ENCODE measurements around the gene ABCC5. TPM values are rescaled to one million over a fixed set of nuclear protein-coding genes. Genes with fewer than 3 reads are reported as not detected.
"Not testable (repeated sequence)": the region's sequence is repeated elsewhere in the genome, so short reads cannot be mapped to it uniquely, and the experiment has no call there.

Gene ABCC5
- total RNA-seq, 1 donor from 2014 or later: 48.2 TPM

- intact Hi-C loops (cut with DNase I): loop anchor here (5.0 to 10.0 kb wide), 4 partner anchors 114 to 316 kb away; partner anchors contain the start of genes ABCF3 and FAM131A
- ATAC-seq (no peak), DNase-seq (ENCODE audit: missing footprints) (no peak)
Observed at GRCh38 chr3:184018424-184018973, 815 bp upstream of the ABCC5 start.

- ATAC-seq (peak; percentile 93), DNase-seq (ENCODE audit: missing footprints) (peak; percentile 90)
- intact Hi-C loops (cut with DNase I): loop anchor here (2.0 to 10.0 kb wide), 5 partner anchors 115 to 318 kb away; partner anchors contain the start of genes ABCF3 and FAM131A
Observed at GRCh38 chr3:184016811-184017671, 643 bp downstream of the ABCC5 start.

GRCh38 chr3:184016169-184016570, 1.5 kb downstream of the ABCC5 start:
- DNase-seq (ENCODE audit: missing footprints) (no peak), ATAC-seq (no peak)
- intact Hi-C loops (cut with DNase I): loop anchor here (2.0 to 10.0 kb wide), 5 partner anchors 116 to 319 kb away; partner anchors contain the start of genes ABCF3 and FAM131A

GRCh38 chr3:184015381-184016019, 2.2 kb downstream of the ABCC5 start:
- ATAC-seq (peak; percentile 31), DNase-seq (ENCODE audit: missing footprints) (no peak)
- intact Hi-C loops (cut with DNase I): loop anchor here (2.0 to 10.0 kb wide), 5 partner anchors 117 to 319 kb away; partner anchors contain the start of genes ABCF3 and FAM131A

GRCh38 chr3:184011937-184012889, 5.5 kb downstream of the ABCC5 start:
- no peak for DNase-seq (ENCODE audit: missing footprints)
- intact Hi-C loops (cut with DNase I): loop anchor here (10.0 kb wide), 2 partner anchors 173 to 323 kb away; partner anchors contain the start of genes ABCF3 and FAM131A
- no peak for ATAC-seq

GRCh38 chr3:184011230-184011876, 6.3 kb downstream of the ABCC5 start:
- intact Hi-C loops (cut with DNase I): loop anchor here (10.0 kb wide), 2 partner anchors 173 to 323 kb away; partner anchors contain the start of genes ABCF3 and FAM131A
- ATAC-seq (no peak), DNase-seq (ENCODE audit: missing footprints) (no peak)

GRCh38 chr3:184008161-184008560, 9.5 kb downstream of the ABCC5 start:
- intact Hi-C loops (cut with DNase I): no loop called here
- no peak for ATAC-seq
- DNase-seq (ENCODE audit: missing footprints): no peak

- DNase-seq (ENCODE audit: missing footprints); intact Hi-C loops (cut with DNase I): not testable (repeated sequence)
Observed at GRCh38 chr3:184007143-184007813, 10.4 kb downstream of the ABCC5 start.

GRCh38 chr3:184005941-184006507, 11.7 kb downstream of the ABCC5 start:
- intact Hi-C loops (cut with DNase I): no loop called here
- ATAC-seq (peak; percentile 74), DNase-seq (ENCODE audit: missing footprints) (peak; percentile 79)

More at GRCh38 chr3:184007143-184007813, 10.4 kb downstream of the ABCC5 start:
- not testable (repeated sequence) for ATAC-seq

- intact Hi-C loops (cut with DNase I): no loop called here
- DNase-seq (ENCODE audit: missing footprints) (no peak), ATAC-seq (peak; percentile 37)
Observed at GRCh38 chr3:184004476-184004875, 13.2 kb downstream of the ABCC5 start.

GRCh38 chr3:184003187-184003967, 14.3 kb downstream of the ABCC5 start:
- no peak for ATAC-seq
- DNase-seq (ENCODE audit: missing footprints): no peak
- intact Hi-C loops (cut with DNase I): no loop called here

GRCh38 chr3:184002469-184002868, 15.2 kb downstream of the ABCC5 start:
- ATAC-seq (peak; percentile 81), DNase-seq (ENCODE audit: missing footprints) (no peak)
- intact Hi-C loops (cut with DNase I): no loop called here

GRCh38 chr3:184001761-184002160, 15.9 kb downstream of the ABCC5 start:
- ATAC-seq: no peak
- DNase-seq (ENCODE audit: missing footprints): no peak
- intact Hi-C loops (cut with DNase I): no loop called here

GRCh38 chr3:183991403-183991802, 26.3 kb downstream of the ABCC5 start:
- intact Hi-C loops (cut with DNase I): no loop called here

GRCh38 chr3:183988216-183988790, 29.4 kb downstream of the ABCC5 start:
- intact Hi-C loops (cut with DNase I): no loop called here
- ATAC-seq (no peak), DNase-seq (ENCODE audit: missing footprints) (no peak)

More at GRCh38 chr3:183991403-183991802, 26.3 kb downstream of the ABCC5 start:
- DNase-seq (ENCODE audit: missing footprints) (no peak), ATAC-seq (no peak)

Data from Right ventricle myocardium inferior (tissue), 1 donor.